GM12873 (cell line): Measurements from ENCODE around the gene INSYN1.

ENCODE experiments used
- TF ChIP-seq, protein P1 (sequence below): IDR thresholded peaks from 2 replicates; pipeline ENCODE4 v1.5.1; 2012; ENCODE audit warnings: low read depth, mild to moderate bottlenecking, moderate library complexity, low read length, control low read depth; ENCODE audit not compliant: insufficient read depth; ENCODE audit errors: missing control alignments

INSYN1 gene

GRCh38 chr15:73746261-73746660 is 6.9 kb downstream of the INSYN1 start:
- TF ChIP-seq, protein P1, sequence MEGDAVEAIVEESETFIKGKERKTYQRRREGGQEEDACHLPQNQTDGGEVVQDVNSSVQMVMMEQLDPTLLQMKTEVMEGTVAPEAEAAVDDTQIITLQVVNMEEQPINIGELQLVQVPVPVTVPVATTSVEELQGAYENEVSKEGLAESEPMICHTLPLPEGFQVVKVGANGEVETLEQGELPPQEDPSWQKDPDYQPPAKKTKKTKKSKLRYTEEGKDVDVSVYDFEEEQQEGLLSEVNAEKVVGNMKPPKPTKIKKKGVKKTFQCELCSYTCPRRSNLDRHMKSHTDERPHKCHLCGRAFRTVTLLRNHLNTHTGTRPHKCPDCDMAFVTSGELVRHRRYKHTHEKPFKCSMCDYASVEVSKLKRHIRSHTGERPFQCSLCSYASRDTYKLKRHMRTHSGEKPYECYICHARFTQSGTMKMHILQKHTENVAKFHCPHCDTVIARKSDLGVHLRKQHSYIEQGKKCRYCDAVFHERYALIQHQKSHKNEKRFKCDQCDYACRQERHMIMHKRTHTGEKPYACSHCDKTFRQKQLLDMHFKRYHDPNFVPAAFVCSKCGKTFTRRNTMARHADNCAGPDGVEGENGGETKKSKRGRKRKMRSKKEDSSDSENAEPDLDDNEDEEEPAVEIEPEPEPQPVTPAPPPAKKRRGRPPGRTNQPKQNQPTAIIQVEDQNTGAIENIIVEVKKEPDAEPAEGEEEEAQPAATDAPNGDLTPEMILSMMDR: no peak

DNA sequence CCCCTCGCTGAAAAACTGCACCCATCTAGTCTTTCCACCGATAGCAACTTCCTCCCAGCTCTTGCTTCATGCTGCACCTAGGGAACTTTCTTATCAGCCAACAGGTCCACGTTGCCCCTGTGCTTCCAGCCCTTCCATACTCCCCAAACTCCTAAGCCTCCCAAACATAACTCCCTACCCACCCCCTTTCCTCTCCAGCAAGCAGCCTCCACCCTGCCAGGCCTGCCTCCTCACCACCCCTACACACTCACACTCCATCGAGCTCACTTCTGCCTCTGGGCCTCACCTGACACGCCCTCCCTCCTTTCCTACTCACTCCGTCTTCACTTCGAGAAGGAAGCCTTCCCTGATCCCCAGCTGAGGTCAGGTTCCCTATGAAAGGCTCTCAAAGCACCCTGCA is 8.1 kb downstream of the INSYN1 start:
- TF ChIP-seq, protein P1: no peak

DNA sequence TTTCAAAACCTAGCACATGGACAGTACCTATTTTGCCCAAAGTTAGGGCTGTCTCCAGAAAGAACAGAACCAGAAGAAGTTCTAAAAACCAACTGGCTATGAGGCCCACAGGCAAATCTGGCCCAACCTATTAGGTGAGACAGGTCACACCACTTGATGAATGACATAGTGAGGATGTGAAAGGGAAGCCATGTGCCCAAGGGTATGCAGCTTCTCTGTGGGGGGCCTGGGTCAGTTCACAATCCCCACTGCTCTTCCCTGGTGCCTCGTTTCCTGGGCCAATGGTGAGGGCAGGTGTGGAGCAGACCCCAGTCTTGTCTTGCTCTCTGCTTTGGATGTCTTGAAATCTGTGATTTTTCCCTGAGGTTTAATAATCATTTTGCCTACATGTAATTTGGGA is 8.9 kb downstream of the INSYN1 start:
- TF ChIP-seq, protein P1: no peak

GRCh38 chr15:73741321-73741836 is 11.8 kb downstream of the INSYN1 start:
- TF ChIP-seq, protein P1: no peak

DNA sequence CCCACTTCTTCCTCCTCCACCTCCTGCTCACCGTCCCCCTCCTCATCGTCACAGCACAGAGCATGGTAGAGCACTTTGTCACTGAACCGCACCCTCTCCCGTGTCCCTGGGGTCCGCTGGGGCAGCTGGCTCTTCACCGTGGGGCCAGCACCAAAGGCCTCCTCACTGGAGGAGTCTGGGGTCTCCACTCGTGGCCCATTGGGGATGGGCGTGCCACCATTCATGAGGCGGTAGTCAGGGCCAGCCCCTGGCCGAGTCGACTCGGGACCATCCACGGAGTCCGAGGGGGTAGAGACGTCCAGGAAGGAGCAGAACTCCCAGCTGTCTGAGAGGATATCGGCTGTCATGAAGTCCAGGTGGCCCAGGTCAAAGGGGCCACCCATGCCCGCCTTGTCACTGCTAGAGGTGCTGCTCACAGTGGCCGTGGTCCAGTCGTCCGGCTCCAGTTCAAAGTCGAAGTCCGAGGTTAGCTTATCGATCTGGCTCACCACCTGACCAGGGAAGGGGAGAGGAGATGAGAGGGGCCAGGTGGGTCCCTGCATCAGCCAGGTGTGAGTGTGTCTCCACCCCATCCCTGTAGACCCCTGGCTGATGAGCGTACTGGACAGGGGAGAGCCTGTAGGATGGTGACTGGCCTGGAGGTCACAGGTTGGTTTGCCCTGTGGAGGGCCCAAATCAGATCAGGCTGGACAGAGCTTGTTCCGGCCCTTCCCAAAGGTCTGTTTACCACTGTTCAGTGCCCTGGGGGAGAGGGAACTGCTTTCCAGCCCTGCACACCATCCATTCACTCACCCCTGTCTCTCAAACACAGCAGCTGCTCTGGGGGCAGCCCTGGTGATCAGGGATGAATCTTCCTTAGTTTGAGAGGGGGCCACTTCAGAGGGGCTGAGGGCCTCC is 12.8 kb downstream of the INSYN1 start:
- TF ChIP-seq, protein P1: no peak

DNA sequence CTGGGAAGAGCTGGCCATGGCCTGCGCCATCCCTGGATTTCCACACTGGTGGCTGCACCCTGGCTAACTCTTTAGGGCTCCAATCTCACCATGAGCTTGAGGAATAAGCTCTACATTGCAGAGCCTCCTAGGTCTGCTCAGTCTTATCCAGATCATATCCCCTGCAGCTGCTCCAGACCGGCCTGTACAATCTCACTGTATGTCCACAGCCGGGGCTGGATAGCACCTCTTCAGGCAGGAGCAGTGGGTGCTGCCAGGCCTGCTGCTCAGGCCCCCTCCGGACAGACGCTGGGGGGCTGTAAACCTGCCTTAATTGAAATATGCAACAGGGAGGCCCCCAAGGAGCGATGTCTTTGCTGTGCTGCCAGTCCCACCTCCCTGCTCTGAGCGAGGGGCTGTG is 15.6 kb downstream of the INSYN1 start:
- TF ChIP-seq, protein P1: no peak

- TF ChIP-seq, protein P1: no peak
These were observed 20.2 kb downstream of the INSYN1 start for GRCh38 chr15:73732930-73733329.
